Neural progenitor cell (in vitro differentiated cells): Measurements from ENCODE around the gene MCCC2.

Experiments
- EZH2 ChIP-seq: fragments of 200-600 bp; sonication (generic); IDR thresholded peaks from 2 replicates; pipeline ENCODE4 v1.6.1; 2017; ENCODE audit warnings: antibody characterized with exemption, mild to moderate bottlenecking, moderate library complexity
- EZH2phosphoT487 ChIP-seq: fragments of 200-600 bp; sonication (generic); IDR thresholded peaks from 2 replicates; pipeline ENCODE4 v1.6.1; 2017; ENCODE audit warnings: antibody characterized with exemption
- TF ChIP-seq, protein P1 (sequence below): fragments of 200-600 bp; sonication (generic); IDR thresholded peaks from 2 replicates; pipeline ENCODE4 v1.5.1; 2017; ENCODE audit warnings: antibody characterized with exemption, mild to moderate bottlenecking

DNA sequence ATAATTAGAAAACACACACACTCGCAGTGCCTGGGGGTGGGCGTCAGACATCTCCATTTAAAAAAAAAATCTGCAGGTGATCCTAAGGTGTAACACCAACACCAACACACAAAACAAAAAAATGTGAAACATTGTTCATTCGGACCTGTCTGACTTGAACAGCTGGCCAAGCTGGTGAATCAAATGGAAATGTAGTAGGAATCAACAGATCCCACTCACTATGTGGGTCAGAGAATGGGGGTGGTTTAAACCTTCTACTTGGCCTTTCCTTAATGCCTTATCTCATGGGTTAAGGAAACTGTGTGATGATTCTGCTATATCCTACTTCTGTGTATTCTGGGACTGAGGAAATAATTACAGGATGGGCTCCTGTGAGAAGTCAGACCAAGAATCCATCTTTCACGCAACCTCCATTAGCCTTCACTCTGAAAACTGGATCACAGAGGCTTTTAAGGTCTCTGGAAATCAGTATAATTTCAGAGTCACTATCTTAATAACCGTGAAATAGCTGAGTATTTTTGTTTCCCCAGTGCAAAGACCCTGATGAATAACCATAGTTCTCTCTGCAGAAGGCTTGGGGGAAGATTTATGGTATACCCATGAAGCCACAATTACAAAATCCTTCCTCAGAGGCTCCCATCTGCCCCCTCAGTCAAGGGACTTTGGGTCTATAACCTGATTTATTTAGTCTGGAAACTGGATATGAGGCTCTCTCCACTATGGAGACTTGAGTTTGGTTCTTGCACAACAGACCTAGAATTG is 17.2 kb upstream of the MCCC2 start:
- TF ChIP-seq, protein P1, sequence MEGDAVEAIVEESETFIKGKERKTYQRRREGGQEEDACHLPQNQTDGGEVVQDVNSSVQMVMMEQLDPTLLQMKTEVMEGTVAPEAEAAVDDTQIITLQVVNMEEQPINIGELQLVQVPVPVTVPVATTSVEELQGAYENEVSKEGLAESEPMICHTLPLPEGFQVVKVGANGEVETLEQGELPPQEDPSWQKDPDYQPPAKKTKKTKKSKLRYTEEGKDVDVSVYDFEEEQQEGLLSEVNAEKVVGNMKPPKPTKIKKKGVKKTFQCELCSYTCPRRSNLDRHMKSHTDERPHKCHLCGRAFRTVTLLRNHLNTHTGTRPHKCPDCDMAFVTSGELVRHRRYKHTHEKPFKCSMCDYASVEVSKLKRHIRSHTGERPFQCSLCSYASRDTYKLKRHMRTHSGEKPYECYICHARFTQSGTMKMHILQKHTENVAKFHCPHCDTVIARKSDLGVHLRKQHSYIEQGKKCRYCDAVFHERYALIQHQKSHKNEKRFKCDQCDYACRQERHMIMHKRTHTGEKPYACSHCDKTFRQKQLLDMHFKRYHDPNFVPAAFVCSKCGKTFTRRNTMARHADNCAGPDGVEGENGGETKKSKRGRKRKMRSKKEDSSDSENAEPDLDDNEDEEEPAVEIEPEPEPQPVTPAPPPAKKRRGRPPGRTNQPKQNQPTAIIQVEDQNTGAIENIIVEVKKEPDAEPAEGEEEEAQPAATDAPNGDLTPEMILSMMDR, result no peak
- no peak for TF ChIP-seq EZH2
- no peak for TF ChIP-seq EZH2phosphoT487
